ENCODE data around the gene GPD2. TPM values are rescaled to one million over a fixed set of nuclear protein-coding genes. Genes with fewer than 3 reads are reported as not detected.

The GPD2 gene
- total RNA-seq, 2 donors from 2014 or later, result 20.5 to 76.8 TPM

DNA sequence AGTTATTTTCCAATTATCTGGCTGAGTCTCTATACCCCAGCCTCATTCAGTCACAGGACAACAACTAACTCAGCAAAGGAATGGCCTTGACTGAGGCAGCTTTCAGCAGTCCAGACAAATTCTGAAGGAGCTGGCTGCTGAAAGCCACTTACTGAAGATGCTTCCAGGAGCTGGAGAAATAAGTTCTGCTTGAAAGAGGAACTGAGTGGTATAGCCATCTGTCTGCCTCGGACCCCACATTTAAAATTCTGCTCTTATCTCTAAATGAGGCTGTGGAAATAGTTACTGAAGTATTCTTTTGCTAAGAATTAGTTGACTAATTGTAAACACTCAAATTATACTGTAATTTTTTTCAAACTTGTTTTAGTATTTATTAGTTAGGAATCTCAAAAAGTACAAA lies 9.1 kb upstream of the GPD2 start:
- ATAC-seq (no peak), DNase-seq (no peak)
- Histone ChIP-seq H3K4me3 (no peak overlapping the region), H3K27ac (no peak overlapping the region), H3K4me1 (peaks cover 24% of the 10 kb centered on the region), H3K27me3 (no peaks in the 10 kb centered on the region), H3K9me3 (no peaks in the 10 kb centered on the region), H3K36me3 (replicated peaks in 1 of 2; ENCODE audit: insufficient read depth in 1 of 2, low read depth in 2 of 2) (no peaks in the 10 kb centered on the region)
- intact Hi-C loops (cut with DNase I), result no loop called here
- TF ChIP-seq CTCF (IDR thresholded peaks at IDR 0.05) (no peak), POLR2A (IDR thresholded peaks at IDR 0.05) (no peak)
- 75 to 89% methylated on average over 1 of the region's 1 CpG for WGBS, 2 donors

- peaks cover 15% of the 10 kb centered on the region for H3K4me1 ChIP-seq
- DNase-seq (no peak), ATAC-seq (no peak)
- no peaks in the 10 kb centered on the region for H3K27me3 ChIP-seq
- TF ChIP-seq POLR2A (IDR thresholded peaks at IDR 0.05) (no peak), CTCF (IDR thresholded peaks at IDR 0.05) (no peak)
- H3K36me3 ChIP-seq (replicated peaks in 1 of 2; ENCODE audit: insufficient read depth in 1 of 2, low read depth in 2 of 2), result no peaks in the 10 kb centered on the region
- no peak overlapping the region for H3K27ac ChIP-seq
- H3K9me3 ChIP-seq, result no peaks in the 10 kb centered on the region
- intact Hi-C loops (cut with DNase I), result no loop called here
- no peak overlapping the region for H3K4me3 ChIP-seq
Measured at GRCh38 chr2:156429211-156429610, 7.0 kb upstream of the GPD2 start.

- ATAC-seq, result no peak
- H3K9me3 ChIP-seq, result no peaks in the 10 kb centered on the region
- no peaks in the 10 kb centered on the region for H3K36me3 ChIP-seq (replicated peaks in 1 of 2; ENCODE audit: insufficient read depth in 1 of 2, low read depth in 2 of 2)
- DNase-seq, result no peak
- no peak overlapping the region for H3K4me3 ChIP-seq
- 52 to 57% methylated on average over 2 of the region's 2 CpGs for WGBS, 2 donors
- peaks cover 22% of the 10 kb centered on the region for H3K4me1 ChIP-seq
- H3K27ac ChIP-seq, result peak overlapping the region in 2 of 4 donors; percentile 26
- no peak for TF ChIP-seq CTCF (IDR thresholded peaks at IDR 0.05)
- TF ChIP-seq POLR2A (IDR thresholded peaks at IDR 0.05), result no peak
- no peaks in the 10 kb centered on the region for H3K27me3 ChIP-seq
- intact Hi-C loops (cut with DNase I), result no loop called here
Measured at GRCh38 chr2:156430236-156430979, 5.8 kb upstream of the GPD2 start.

DNA sequence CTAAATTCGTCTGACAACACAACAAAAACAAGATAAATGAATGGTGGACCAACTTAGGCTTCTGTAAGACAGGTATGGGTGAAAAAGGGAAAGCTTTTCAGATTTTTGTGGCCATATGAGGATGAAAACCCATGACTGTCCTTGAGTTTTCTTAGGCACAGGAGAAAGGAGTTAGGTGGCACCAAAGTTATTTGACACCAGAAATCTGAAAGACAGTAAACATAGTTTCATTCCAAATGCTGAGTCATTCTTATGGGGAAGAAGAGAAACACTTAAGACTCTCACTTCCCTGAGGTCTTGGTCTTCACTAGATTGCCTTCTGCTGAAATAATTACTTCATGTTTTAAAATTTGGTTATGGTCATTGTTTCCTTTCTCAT lies 5.2 kb upstream of the GPD2 start:
- WGBS, 2 donors, result 67 to 73% methylated on average over 1 of the region's 1 CpG
- no peaks in the 10 kb centered on the region for H3K9me3 ChIP-seq
- peak overlapping the region; percentile 26 to 40 (median 29) for H3K27ac ChIP-seq
- no peaks in the 10 kb centered on the region for H3K36me3 ChIP-seq (replicated peaks in 1 of 2; ENCODE audit: insufficient read depth in 1 of 2, low read depth in 2 of 2)
- peaks cover 22% of the 10 kb centered on the region for H3K4me1 ChIP-seq
- H3K27me3 ChIP-seq, result no peaks in the 10 kb centered on the region
- TF ChIP-seq CTCF (IDR thresholded peaks at IDR 0.05) (no peak), POLR2A (IDR thresholded peaks at IDR 0.05) (no peak)
- intact Hi-C loops (cut with DNase I), result no loop called here
- peak; percentile 60 for ATAC-seq
- H3K4me3 ChIP-seq, result no peak overlapping the region
- DNase-seq, result no peak
